H9 (cell line): ENCODE results near the gene MICAL3. TPM values are rescaled to one million over a fixed set of nuclear protein-coding genes. Genes with fewer than 3 reads are reported as not detected.

Experiments used
- DNase-seq: peaks from one replicate; pipeline ENCODE4 v3.0.0-alpha.2; 2017
- H2AFZ ChIP-seq: one replicate; pipeline ENCODE4 v1.6.1; 2013; ENCODE audit warnings: mild to moderate bottlenecking, low read length, control low read depth, moderate library complexity
- H2AK5ac ChIP-seq: 2 replicates; pipeline ENCODE4 v1.6.1; 2013; ENCODE audit warnings: low read length, control low read depth, mixed read lengths; ENCODE audit not compliant: insufficient read length
- H2BK120ac ChIP-seq: one replicate; pipeline ENCODE4 v1.6.1; 2013; ENCODE audit warnings: low read depth, mild to moderate bottlenecking, low read length, control low read depth, inconsistent platforms; ENCODE audit not compliant: poor library complexity, severe bottlenecking
- H2BK12ac ChIP-seq: 2 replicates; pipeline ENCODE4 v1.6.1; 2013; ENCODE audit warnings: low read length, control low read depth, mixed read lengths, low read depth; ENCODE audit not compliant: insufficient read length
- H2BK15ac ChIP-seq: 2 replicates; pipeline ENCODE4 v1.6.1; 2013; ENCODE audit warnings: low read depth, low read length, control low read depth
- H2BK20ac ChIP-seq: one replicate; pipeline ENCODE4 v1.6.1; 2013; ENCODE audit warnings: low read depth, mild to moderate bottlenecking, low read length, control low read depth, inconsistent platforms; ENCODE audit not compliant: poor library complexity, severe bottlenecking
- H2BK5ac ChIP-seq: 2 replicates; pipeline ENCODE4 v1.6.1; 2013; ENCODE audit warnings: low read length, control low read depth, mixed read lengths; ENCODE audit not compliant: insufficient read length
- H3K14ac ChIP-seq: 2 replicates; pipeline ENCODE4 v1.6.1; 2013; ENCODE audit warnings: low read length, control low read depth; ENCODE audit not compliant: insufficient read depth
- H3K18ac ChIP-seq: 2 replicates; pipeline ENCODE4 v1.6.1; 2013; ENCODE audit warnings: low read depth, mild to moderate bottlenecking, mixed read lengths, low read length, control low read depth; ENCODE audit not compliant: insufficient read length
- H3K23ac ChIP-seq: 2 replicates; pipeline ENCODE4 v1.6.1; 2013; ENCODE audit warnings: low read length, control low read depth, mixed read lengths, low read depth; ENCODE audit not compliant: insufficient read length
- H3K23me2 ChIP-seq: 2 replicates; pipeline ENCODE4 v1.6.1; 2013; ENCODE audit warnings: low read depth, mild to moderate bottlenecking, mixed read lengths, low read length, control low read depth; ENCODE audit not compliant: insufficient read length, poor library complexity, severe bottlenecking
- H3K27ac ChIP-seq: 2 replicates; pipeline ENCODE4 v1.5.1; 2013; ENCODE audit warnings: low read length, control low read depth, mixed read lengths, low read depth; ENCODE audit not compliant: insufficient read length
- H3K27me3 ChIP-seq: 2 replicates; pipeline ENCODE4 v1.6.1; 2013; ENCODE audit warnings: low read length, control low read depth, inconsistent platforms; ENCODE audit not compliant: insufficient read depth
- H3K4ac ChIP-seq: 2 replicates; pipeline ENCODE4 v1.6.1; 2013; ENCODE audit warnings: low read depth, mild to moderate bottlenecking, control low read depth, inconsistent platforms, low read length, moderate library complexity
- H3K4me1 ChIP-seq: 2 replicates; pipeline ENCODE4 v1.6.1; 2013; ENCODE audit warnings: low read length, control low read depth, inconsistent platforms; ENCODE audit not compliant: insufficient read depth
- H3K4me2 ChIP-seq: 2 replicates; pipeline ENCODE4 v1.6.1; 2013; ENCODE audit warnings: low read length, control low read depth, mixed read lengths; ENCODE audit not compliant: insufficient read length, insufficient read depth
- H3K56ac ChIP-seq: 2 replicates; pipeline ENCODE4 v1.6.1; 2013; ENCODE audit warnings: low read depth, mild to moderate bottlenecking, mixed read lengths, low read length, control low read depth; ENCODE audit not compliant: insufficient read length
- H3K79me1 ChIP-seq: 2 replicates; pipeline ENCODE4 v1.6.1; 2013; ENCODE audit warnings: low read depth, mild to moderate bottlenecking, moderate library complexity, low read length, control low read depth, inconsistent platforms; ENCODE audit not compliant: insufficient read depth, poor library complexity, severe bottlenecking
- H3K79me2 ChIP-seq: 2 replicates; pipeline ENCODE4 v1.6.1; 2013; ENCODE audit warnings: low read length, control low read depth, inconsistent platforms; ENCODE audit not compliant: insufficient read depth
- H3K9ac ChIP-seq: 2 replicates; pipeline ENCODE4 v1.6.1; 2013; ENCODE audit warnings: low read length, control low read depth, mixed read lengths; ENCODE audit not compliant: insufficient read length; ENCODE audit errors: extremely low read depth
- H3K9me3 ChIP-seq: one replicate; pipeline ENCODE4 v1.6.1; 2013; ENCODE audit warnings: low read depth, low read length, inconsistent platforms; ENCODE audit not compliant: control insufficient read depth
- H3T11ph ChIP-seq: one replicate; pipeline ENCODE4 v1.6.1; 2013; ENCODE audit warnings: mild to moderate bottlenecking, low read length, control low read depth, inconsistent platforms
- H4K20me1 ChIP-seq: one replicate; pipeline ENCODE4 v1.6.1; 2013; ENCODE audit not compliant: control insufficient read depth, insufficient read length, insufficient read depth
- H4K5ac ChIP-seq: 2 replicates; pipeline ENCODE4 v1.6.1; 2013; ENCODE audit warnings: low read depth, mild to moderate bottlenecking, mixed read lengths, low read length, control low read depth; ENCODE audit not compliant: insufficient read length
- H4K8ac ChIP-seq: replicated peaks from 2 replicates; pipeline ENCODE4 v1.6.1; 2013; ENCODE audit warnings: low read length, control low read depth, mixed read lengths, low read depth; ENCODE audit not compliant: insufficient read length
- H4K91ac ChIP-seq: 2 replicates; pipeline ENCODE4 v1.6.1; 2013; ENCODE audit warnings: low read depth, mild to moderate bottlenecking, moderate library complexity, mixed read lengths, low read length, control low read depth; ENCODE audit not compliant: insufficient read length
- H3K27ac Mint-ChIP-seq, 3 experiments: 2 replicates in 2 of 3; 3 replicates in 1 of 3; pipeline ENCODE4 v1.8.0; 2020 to 2021; ENCODE audit warnings: mixed read lengths in 3 of 3, mild to moderate bottlenecking in 1 of 3, moderate library complexity in 1 of 3
- H3K27me3 Mint-ChIP-seq: 2 replicates; pipeline ENCODE4 v1.8.0; 2021; ENCODE audit warnings: low read depth, mild to moderate bottlenecking, moderate library complexity, mixed read lengths
- H3K36me3 Mint-ChIP-seq, 3 experiments: 2 replicates in 2 of 3; 3 replicates in 1 of 3; pipeline ENCODE4 v1.8.0; 2020 to 2021; ENCODE audit warnings: low read depth in 3 of 3, mixed read lengths in 3 of 3; ENCODE audit not compliant: insufficient read depth in 1 of 3
- H3K4me1 Mint-ChIP-seq, 2 experiments: 2 replicates each; pipeline ENCODE4 v1.8.0; 2020; ENCODE audit warnings: mixed read lengths in 2 of 2
- H3K4me3 Mint-ChIP-seq, 2 experiments: 2 replicates in 1 of 2; 3 replicates in 1 of 2; pipeline ENCODE4 v1.8.0; 2020 to 2021; ENCODE audit warnings: mild to moderate bottlenecking in 2 of 2, mixed read lengths in 2 of 2, moderate library complexity in 1 of 2
- H3K9me3 Mint-ChIP-seq, 2 experiments: 2 replicates in 1 of 2; 3 replicates in 1 of 2; pipeline ENCODE4 v1.8.0; 2020; ENCODE audit warnings: mild to moderate bottlenecking in 2 of 2, mixed read lengths in 2 of 2, moderate library complexity in 1 of 2
- WGBS: extraction: QIAGEN DNeasy Blood & Tissue Kit; methylation state at CpG from one replicate; pipeline ENCODE4 v1.1.7; 2013; ENCODE audit warnings: missing lambda C conversion rate, low lambda C conversion rate, mixed read lengths; ENCODE audit not compliant: insufficient read length; ENCODE audit errors: extremely low coverage; 5-methylcytosine and 5-hydroxymethylcytosine counted together
- total RNA-seq: library from RNA; stranded (reverse); gene quantifications from 2 replicates; pipeline ENCODE4 v1.2.1, GENCODE V29; 2021
- TF ChIP-seq, protein P1 (sequence below): fragments of 200-600 bp; sonication (generic); conservative IDR thresholded peaks from 3 replicates; pipeline ENCODE4 v1.8.0; 2021; ENCODE audit warnings: antibody characterized with exemption, mild to moderate bottlenecking

MICAL3 gene
- total RNA-seq, 1 experiment from 2014 or later: 50.2 TPM

- no peak overlapping the region for H4K5ac ChIP-seq
- no peak overlapping the region for H3K4ac ChIP-seq
- peaks cover 16% of the 10 kb centered on the region; the same call in 1 of the 2 replicates for H3K4me1 ChIP-seq
- no peak overlapping the region for H3K27ac ChIP-seq
- H3K36me3 Mint-ChIP-seq: no peaks in the 10 kb centered on the region
- H4K91ac ChIP-seq: no peak overlapping the region
- peaks cover 8% of the 10 kb centered on the region for H3K79me1 ChIP-seq
- WGBS: no CpG with 5 or more reads among the region's 15 CpGs
- no peak overlapping the region for H2BK5ac ChIP-seq
- no peak overlapping the region for H4K8ac ChIP-seq
- peak; percentile 68 for DNase-seq
- H2BK120ac ChIP-seq: no peak overlapping the region
- H3K23me2 ChIP-seq: peaks cover 5% of the 10 kb centered on the region
- no peak overlapping the region for H2AK5ac ChIP-seq
- TF ChIP-seq, protein P1, sequence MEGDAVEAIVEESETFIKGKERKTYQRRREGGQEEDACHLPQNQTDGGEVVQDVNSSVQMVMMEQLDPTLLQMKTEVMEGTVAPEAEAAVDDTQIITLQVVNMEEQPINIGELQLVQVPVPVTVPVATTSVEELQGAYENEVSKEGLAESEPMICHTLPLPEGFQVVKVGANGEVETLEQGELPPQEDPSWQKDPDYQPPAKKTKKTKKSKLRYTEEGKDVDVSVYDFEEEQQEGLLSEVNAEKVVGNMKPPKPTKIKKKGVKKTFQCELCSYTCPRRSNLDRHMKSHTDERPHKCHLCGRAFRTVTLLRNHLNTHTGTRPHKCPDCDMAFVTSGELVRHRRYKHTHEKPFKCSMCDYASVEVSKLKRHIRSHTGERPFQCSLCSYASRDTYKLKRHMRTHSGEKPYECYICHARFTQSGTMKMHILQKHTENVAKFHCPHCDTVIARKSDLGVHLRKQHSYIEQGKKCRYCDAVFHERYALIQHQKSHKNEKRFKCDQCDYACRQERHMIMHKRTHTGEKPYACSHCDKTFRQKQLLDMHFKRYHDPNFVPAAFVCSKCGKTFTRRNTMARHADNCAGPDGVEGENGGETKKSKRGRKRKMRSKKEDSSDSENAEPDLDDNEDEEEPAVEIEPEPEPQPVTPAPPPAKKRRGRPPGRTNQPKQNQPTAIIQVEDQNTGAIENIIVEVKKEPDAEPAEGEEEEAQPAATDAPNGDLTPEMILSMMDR: no peak; the same call in 2 of the 3 replicates
- H3K14ac ChIP-seq: peak overlapping the region; percentile 65
- H3T11ph ChIP-seq: no peak overlapping the region
- peak overlapping the region; percentile 33 for H3K4me2 ChIP-seq
- H2BK12ac ChIP-seq: no peak overlapping the region
- H3K27me3 Mint-ChIP-seq: no peaks in the 10 kb centered on the region
- no peaks in the 10 kb centered on the region for H4K20me1 ChIP-seq
- H3K9me3 Mint-ChIP-seq: no peaks in the 10 kb centered on the region
- H2BK15ac ChIP-seq: no peak overlapping the region
- peak overlapping the region; percentile 5 to 78 (median 26); a peak in 6 of 7 replicates for H3K27ac Mint-ChIP-seq
- no peaks in the 10 kb centered on the region for H3K9me3 ChIP-seq
- no peaks in the 10 kb centered on the region for H3K27me3 ChIP-seq
- no peak overlapping the region for H2AFZ ChIP-seq
- H3K4me3 Mint-ChIP-seq: peak overlapping the region; percentile 11 to 43; a peak in 2 of 5 replicates
- H3K4me1 Mint-ChIP-seq: peaks cover 55 to 57% of the 10 kb centered on the region in 2 experiments
- H3K56ac ChIP-seq: no peak overlapping the region
- H3K23ac ChIP-seq: no peak overlapping the region
- H3K9ac ChIP-seq: no peak overlapping the region
- H2BK20ac ChIP-seq: no peak overlapping the region
- no peak overlapping the region for H3K18ac ChIP-seq
- peaks cover 2% of the 10 kb centered on the region; the same call in 1 of the 2 replicates for H3K79me2 ChIP-seq
Measured at GRCh38 chr22:17920145-17920605, 104.2 kb downstream of the MICAL3 start.
